Activated T-helper 1 cell treated with anti-CD3 and anti-CD28 coated beads, Interleukin-12 subunit alpha, Interleukin-12 subunit beta, Interleukin-2, Interleukin-4 antibody, amounts not matched to agents 30 ng/mL and 10 ng/mL and 1 ng/mL, durations not matched to agents 14 hours and 24 hours and 36 hours (primary cell): Measurements from ENCODE around the gene RPP25L. TPM values are rescaled to one million over a fixed set of nuclear protein-coding genes. Genes with fewer than 3 reads are reported as not detected.

Source experiments
- DNase-seq: peaks from one replicate; pipeline ENCODE4 v3.0.0; 2021; ENCODE audit warnings: low spot score
- H3K27ac Mint-ChIP-seq: one replicate; pipeline ENCODE4 v1.8.0; 2021; ENCODE audit warnings: mild to moderate bottlenecking, mixed read lengths
- H3K27me3 Mint-ChIP-seq: one replicate; pipeline ENCODE4 v1.8.0; 2022; ENCODE audit warnings: mild to moderate bottlenecking, moderate library complexity, mixed read lengths; ENCODE audit not compliant: insufficient read depth
- H3K36me3 Mint-ChIP-seq: one replicate; pipeline ENCODE4 v1.8.0; 2021; ENCODE audit warnings: low read depth, mixed read lengths
- H3K4me1 Mint-ChIP-seq: one replicate; pipeline ENCODE4 v1.8.0; 2021; ENCODE audit warnings: low read depth, mixed read lengths
- H3K4me3 Mint-ChIP-seq: one replicate; pipeline ENCODE4 v1.8.0; 2021; ENCODE audit warnings: mild to moderate bottlenecking, moderate library complexity, mixed read lengths
- H3K9me3 Mint-ChIP-seq: one replicate; pipeline ENCODE4 v1.8.0; 2021; ENCODE audit warnings: mixed read lengths
- intact Hi-C: fragments of 100-400 bp; cut with micrococcal nuclease; formaldehyde crosslinking; loops from one replicate; pipeline ENCODE4 v1.15.1; 2024
- total RNA-seq: library from RNA; stranded (reverse); gene quantifications from 2 replicates; pipeline ENCODE4 v1.2.3, GENCODE V29; 2022

Gene RPP25L
- total RNA-seq, 1 donor from 2014 or later = 37.5 TPM

DNA sequence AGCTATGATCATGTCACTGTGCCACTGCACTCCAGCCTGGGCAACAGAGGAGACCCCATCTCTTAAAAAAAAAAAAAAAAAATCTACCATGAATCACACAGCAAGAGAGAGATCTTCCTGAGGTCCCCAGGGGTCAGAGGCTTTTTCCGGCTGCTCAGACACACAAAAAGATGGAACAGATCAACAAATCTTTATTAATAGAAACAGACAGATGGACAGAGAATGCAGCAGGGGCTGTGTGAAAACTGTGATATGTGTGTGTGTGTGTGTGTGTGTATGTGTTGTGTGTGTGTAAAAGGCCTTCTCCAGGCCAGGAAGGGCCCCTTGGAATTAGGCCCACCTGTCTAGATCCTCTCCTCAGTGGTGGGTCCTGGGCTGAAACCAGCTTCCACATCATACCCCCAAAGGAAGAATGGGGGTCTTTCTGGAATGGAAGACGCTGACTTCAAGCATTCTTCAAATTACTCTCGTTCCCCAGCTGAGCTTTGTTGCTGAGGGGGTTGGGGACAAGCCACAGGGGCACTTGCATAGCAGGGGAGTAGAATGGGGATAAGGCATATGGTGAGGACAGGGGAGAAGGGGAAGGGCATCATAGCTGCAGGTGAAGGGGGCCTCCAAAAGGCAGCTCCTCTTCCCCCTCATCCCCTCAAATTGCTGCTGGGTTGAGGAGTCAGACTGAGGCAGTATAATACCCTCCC lies 22.8 kb upstream of the RPP25L start:
- H3K4me3 Mint-ChIP-seq = peak overlapping the region; percentile 59

DNA sequence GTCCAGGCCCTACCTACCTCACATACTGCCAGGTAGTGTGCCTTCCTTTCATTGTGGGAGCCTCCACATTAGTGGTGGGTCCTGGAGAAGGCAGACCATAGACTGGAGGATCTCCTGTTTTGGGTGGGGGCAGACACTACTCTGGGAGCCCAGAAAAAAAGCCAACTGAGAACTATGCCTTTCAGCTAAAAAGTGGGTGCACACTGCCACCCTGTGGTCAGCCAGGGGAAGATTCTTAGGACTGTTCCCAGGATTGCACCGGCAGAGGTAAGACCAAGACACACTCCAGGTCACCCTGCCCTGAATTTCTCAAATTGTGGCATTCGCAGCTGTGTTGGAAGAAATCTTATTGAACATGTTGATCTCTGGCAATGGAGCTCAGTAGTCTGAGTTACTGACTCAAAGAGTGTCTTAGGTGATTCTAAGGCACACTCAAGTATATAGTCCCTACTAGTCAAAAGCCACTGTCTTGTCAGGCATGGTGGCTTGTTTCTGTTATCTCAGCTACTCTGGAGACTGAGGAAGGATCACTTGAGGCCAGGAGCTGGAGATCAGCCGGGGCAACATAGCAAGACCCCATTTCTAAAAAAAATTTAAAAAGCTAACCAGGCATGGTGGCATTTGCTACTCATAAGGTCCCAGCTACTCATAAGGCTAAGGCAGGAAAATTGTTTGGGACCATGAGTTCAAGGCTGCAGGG lies 22.1 kb upstream of the RPP25L start:
- Mint-ChIP-seq H3K27me3 (peaks cover 19% of the 10 kb centered on the region), H3K9me3 (no peaks in the 10 kb centered on the region), H3K27ac (no peak overlapping the region), H3K4me3 (peak overlapping the region; percentile 59), H3K36me3 (peaks cover 31% of the 10 kb centered on the region), H3K4me1 (peaks cover 39% of the 10 kb centered on the region)
- intact Hi-C loops = loop anchor here (1.0 to 10.0 kb wide), 2 partner anchors 22 to 441 kb away; partner anchors contain the start of genes FANCG, RPP25L and VCP
- peak; percentile 62 for DNase-seq

More for the DNA sequence above, 22.8 kb upstream of the RPP25L start:
- no peaks in the 10 kb centered on the region for H3K9me3 Mint-ChIP-seq
- no peak overlapping the region for H3K27ac Mint-ChIP-seq
- intact Hi-C loops = loop anchor here (1.0 to 10.0 kb wide), 3 partner anchors 22 to 440 kb away; partner anchors contain the start of genes FANCG, RPP25L and VCP
- peaks cover 12% of the 10 kb centered on the region for H3K27me3 Mint-ChIP-seq
- peaks cover 31% of the 10 kb centered on the region for H3K36me3 Mint-ChIP-seq
- H3K4me1 Mint-ChIP-seq = peaks cover 39% of the 10 kb centered on the region
- DNase-seq = no peak

DNA sequence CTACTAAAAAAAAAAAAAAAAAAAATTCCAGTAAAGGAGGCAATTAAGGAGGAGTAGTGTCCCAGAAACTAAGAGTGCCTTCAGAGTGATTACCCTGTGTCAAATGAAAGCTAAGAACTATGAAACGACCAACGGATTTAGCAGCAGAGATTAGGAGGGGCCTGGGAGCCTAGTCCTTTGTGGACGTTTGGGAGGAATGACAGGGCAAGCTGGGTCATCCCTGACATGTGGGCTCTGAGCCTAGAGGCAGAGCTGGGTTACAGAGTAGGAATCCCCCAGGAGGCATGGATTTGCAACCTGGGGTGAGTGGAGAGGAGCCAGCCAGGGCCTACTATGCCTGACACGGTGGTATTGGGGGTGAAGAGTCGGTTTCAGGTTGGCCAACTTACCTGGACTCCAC lies 21.3 kb upstream of the RPP25L start:
- H3K4me1 Mint-ChIP-seq = peaks cover 37% of the 10 kb centered on the region
- no peak for DNase-seq
- H3K36me3 Mint-ChIP-seq = peaks cover 35% of the 10 kb centered on the region
- H3K27ac Mint-ChIP-seq = no peak overlapping the region
- intact Hi-C loops = loop anchor here (10.0 kb wide), 1 partner anchor 442 kb away; the partner anchor contains the start of genes FANCG and VCP
- peaks cover 24% of the 10 kb centered on the region for H3K27me3 Mint-ChIP-seq
- no peak overlapping the region for H3K4me3 Mint-ChIP-seq
- H3K9me3 Mint-ChIP-seq = no peaks in the 10 kb centered on the region

DNA sequence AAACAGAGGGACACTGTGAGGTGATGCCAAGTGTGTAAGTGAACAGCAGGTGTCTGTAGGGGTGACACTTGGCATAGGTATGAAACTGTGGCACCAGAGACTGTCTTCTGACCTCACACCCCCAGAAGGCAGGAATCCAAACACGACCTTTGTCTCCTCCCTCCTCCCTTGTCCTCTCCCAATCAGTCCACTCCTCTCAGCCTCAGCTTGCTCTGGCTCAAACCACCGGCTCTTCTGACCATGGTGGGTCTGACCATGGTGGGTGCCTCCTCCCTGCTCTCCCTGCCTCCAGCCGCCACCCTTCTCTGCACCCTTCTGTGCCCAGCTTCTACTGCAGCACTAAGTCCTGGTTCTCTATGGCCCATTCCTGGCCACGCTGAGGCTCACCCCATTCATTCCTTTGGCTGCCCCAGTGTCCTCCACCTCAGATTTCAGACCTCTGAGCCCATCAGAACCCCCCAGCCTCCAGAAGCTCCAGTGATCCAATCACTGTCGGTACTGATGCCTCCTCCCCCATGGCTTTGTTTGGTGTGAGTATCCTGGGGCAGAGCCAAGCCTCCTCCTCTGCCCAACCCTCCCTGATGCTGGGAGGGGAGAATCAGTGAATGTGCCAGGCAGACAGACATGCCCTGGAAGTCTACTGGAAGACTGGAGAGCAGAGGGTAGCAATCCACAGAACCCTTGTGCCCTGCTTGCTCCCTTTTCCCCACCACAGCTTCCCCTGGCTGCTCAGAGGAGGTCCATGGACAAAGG lies 18.7 kb upstream of the RPP25L start:
- Mint-ChIP-seq H3K4me1 (peaks cover 31% of the 10 kb centered on the region), H3K4me3 (peak overlapping the region; percentile 11), H3K27me3 (peaks cover 46% of the 10 kb centered on the region), H3K9me3 (no peaks in the 10 kb centered on the region), H3K27ac (no peak overlapping the region), H3K36me3 (peaks cover 29% of the 10 kb centered on the region)
- intact Hi-C loops = loop anchor here (10.0 kb wide), 1 partner anchor 444 kb away; the partner anchor contains the start of genes FANCG and VCP
- no peak for DNase-seq

DNA sequence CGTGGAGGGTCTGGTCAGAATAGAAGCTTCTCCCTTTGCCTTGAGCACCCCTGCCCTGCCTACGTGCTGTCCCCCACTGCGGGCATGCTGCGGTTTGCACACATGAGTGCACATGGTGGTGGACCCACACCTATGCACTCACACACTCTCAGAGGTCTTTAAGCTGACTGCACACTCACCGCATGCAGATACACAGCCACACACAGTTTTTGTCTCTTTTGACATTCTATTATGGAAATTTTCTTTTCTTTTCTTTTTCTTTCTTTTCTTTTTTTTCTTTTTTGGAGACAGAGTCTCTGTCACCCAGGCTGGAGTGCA lies 17.6 kb upstream of the RPP25L start:
- Mint-ChIP-seq H3K4me1 (peaks cover 22% of the 10 kb centered on the region), H3K9me3 (no peaks in the 10 kb centered on the region), H3K36me3 (peaks cover 20% of the 10 kb centered on the region), H3K4me3 (peak overlapping the region; percentile 74), H3K27me3 (peaks cover 51% of the 10 kb centered on the region), H3K27ac (no peak overlapping the region)
- intact Hi-C loops = loop anchor here (1.0 kb wide), 1 partner anchor 17 kb away; the partner anchor contains the start of gene RPP25L
- DNase-seq = no peak

DNA sequence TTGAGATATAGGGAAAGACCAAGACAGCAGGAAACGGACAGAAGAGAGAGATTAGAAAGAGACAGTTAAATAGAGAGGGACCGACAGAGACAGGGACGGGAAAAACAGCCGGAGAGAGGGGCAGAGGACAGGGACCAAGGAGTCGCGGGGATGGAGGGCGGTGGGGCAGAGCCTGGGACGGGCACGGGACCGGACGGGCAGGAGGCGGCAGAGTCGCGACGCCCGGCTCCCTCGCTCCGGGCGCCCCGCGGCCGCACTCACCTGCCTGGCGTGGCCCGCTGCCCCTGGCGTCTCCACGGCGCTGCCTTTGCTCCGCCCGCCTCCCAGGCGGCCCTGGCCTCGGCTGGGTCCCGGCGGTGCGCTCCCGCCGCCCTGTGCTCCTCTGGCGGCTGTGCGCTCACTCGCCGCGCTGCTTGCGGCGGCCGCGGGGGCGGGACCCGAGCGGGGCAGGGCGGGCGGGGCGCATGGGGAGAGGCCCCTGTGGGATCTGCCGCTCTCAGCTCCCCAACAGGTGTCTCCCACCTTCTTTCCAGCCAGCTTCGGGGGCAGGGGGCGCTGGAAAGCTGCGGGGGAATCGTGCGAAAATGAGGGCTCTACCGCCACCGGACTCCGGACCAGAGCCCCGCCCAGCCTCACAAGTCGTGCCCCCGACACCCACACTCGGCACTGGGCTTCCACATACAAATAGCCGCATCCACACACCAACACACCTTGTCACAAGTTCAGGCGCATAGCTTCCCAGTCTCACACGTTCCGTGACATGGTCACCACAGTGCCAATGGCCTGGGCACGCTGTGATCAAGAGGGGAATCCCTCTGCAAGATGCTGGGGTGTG lies 17.0 kb upstream of the RPP25L start, which contains the start of gene ARID3C:
TSS of gene ARID3C (minus strand) at position 411 of the 835 bp plus-strand sequence. CDS start 1,052 bp downstream, outside the sequence.
- peaks cover 57% of the 10 kb centered on the region for H3K27me3 Mint-ChIP-seq
- H3K4me1 Mint-ChIP-seq = peaks cover 17% of the 10 kb centered on the region
- peak within 1 kb of the TSS; percentile 80 for H3K4me3 Mint-ChIP-seq
- no peak for DNase-seq
- H3K27ac Mint-ChIP-seq = peak within 1 kb of the TSS; percentile 26
- no peaks in the 10 kb centered on the region for H3K9me3 Mint-ChIP-seq
- intact Hi-C loops = loop anchor here (1.0 kb wide), 1 partner anchor 17 kb away; the partner anchor contains the start of gene RPP25L
- peaks cover 15% of the 10 kb centered on the region for H3K36me3 Mint-ChIP-seq

DNA sequence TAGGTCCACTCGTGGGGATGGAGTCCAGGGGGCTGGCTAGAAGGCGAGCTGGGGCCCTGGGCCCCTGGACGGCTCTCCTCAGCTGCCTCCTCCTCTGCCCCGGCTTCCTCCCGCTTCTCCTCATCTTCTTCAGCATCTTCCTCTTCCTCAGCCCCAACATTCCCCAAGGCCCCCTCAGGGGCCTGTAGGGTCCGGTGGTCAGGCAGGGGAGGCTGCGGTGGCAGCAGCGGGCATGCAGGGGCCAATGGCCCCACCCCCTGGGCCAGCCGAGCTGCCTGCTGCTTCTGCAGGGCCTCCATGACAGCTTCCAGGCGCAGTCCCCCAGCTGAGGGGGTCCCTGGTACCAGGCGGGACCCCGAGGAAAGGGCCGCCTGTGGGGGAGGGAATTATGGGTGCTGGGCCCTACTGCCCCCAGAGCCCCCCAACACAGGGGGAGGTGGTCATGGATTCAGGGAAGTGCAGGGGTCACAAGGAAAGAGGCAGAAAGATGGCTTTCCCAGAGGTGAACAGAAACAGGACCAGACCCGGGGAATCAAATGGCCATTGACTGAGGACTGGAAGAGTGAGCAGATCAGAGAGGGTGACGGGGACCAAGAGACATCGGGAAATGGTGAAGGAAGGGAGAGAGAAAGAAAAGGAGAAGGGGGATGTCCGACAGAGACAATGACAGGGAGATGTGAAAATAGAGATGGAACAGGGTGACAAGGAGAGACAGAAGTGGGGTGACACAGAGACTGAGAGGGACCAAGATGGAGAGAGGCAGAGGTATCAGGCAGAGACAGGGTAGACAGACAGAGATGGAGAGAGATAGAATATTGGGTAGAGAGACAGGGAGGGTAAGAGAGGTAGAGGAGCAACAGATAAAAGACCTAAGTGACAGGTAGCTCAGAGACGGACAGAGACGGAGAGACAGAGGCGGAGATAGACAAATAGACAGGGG lies 16.1 kb upstream of the RPP25L start:
- intact Hi-C loops = no loop called here
- Mint-ChIP-seq H3K27me3 (peaks cover 63% of the 10 kb centered on the region), H3K4me3 (peak overlapping the region; percentile 80), H3K9me3 (no peaks in the 10 kb centered on the region), H3K36me3 (peaks cover 13% of the 10 kb centered on the region), H3K27ac (peak overlapping the region; percentile 26), H3K4me1 (peaks cover 18% of the 10 kb centered on the region)
- no peak for DNase-seq

DNA sequence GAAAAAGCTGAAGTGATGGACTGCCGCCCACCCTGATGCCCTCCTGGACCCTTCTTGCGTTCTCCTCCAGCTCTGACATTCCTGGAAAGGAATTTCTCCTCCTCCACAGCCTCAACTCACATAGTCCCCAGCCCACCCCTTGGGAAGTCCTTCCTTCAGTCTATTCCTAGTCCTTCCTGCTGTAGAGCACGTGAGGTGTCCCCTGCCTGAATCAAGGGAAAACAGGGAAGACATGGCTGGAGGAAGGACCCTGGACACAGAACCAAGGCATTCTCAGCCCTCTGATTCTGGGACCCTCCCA lies 13.2 kb upstream of the RPP25L start:
- peaks cover 4% of the 10 kb centered on the region for H3K36me3 Mint-ChIP-seq
- no peak overlapping the region for H3K4me3 Mint-ChIP-seq
- no peaks in the 10 kb centered on the region for H3K9me3 Mint-ChIP-seq
- peaks cover 72% of the 10 kb centered on the region for H3K27me3 Mint-ChIP-seq
- intact Hi-C loops = no loop called here
- H3K4me1 Mint-ChIP-seq = peaks cover 30% of the 10 kb centered on the region
- no peak overlapping the region for H3K27ac Mint-ChIP-seq
- no peak for DNase-seq

DNA sequence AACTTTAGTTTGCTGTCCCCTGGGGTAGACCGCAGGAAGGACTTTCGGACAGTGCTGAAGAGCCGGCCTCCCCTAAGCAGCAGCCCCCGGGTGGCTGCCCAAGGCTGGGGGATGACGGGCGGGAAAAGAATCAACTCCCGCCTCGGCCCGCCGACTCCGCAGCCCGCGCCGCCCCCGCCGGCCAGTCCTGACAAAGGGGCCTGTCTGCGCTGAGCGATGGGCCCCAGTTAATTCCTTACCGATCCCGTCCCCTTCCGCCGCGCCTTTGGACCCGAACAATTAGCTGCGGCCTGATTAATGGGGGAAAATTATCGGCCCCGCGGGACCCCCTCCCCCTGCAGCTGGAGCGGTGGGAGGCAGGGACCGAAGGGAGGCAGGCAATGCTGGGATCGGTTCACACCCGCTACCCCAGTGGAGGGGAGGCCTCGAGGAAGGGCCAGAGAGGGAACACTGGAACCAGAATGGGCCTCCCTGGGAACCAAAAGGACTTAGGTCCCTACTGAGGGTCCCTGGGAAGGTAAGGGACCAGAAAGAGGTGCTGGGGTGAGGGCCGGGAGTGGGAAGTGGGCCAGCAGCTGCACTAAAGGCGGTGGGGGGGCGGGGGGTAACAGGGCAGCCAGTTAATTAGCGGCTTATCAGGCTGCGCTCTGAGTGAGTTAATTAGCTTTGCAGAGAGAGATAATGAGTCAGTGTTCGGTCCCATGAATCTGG lies 12.7 kb upstream of the RPP25L start:
- peaks cover 67% of the 10 kb centered on the region for H3K27me3 Mint-ChIP-seq

DNA sequence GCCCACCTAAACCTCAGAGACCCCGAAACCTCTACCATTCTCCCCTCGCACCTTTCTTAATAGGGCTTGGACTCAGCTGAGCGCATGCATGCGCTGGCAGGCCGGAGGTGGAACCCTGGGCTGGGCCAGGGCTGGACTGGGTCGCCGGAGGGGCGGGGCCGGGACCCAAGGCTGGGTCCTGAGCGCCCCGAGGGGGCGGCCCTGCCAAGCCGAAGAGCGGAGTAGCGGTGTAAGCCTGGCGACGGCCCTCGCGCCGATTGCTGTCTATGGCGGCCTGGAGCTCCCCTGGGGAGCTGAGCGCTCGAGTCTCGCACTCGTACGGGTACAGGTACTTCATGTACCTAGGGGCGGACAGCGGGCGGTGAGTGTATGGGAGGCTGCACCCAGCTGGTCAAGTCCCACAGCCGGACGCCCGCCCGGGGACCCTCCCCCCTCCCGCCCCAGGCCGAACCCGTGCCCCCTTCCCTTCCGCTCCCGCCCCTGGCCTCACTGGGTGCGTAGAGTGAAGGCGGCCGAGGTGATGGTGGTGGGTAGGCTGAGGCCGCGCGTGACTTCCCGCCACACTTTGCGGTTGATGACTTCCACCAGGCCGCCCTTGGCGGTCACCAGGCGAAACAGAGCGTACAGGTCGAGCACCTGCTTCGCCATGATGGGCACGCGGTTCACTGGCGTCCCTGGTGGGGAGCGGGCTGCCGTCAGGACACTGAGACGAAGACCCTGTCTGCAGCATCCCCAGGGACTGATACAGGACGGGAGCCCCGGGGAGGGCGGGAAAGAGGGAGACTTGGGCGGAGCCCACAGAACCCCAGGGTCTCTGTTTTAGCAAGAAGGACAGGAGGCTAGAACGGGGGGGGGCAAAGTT lies 11.7 kb upstream of the RPP25L start:
- Mint-ChIP-seq H3K27me3 (peaks cover 60% of the 10 kb centered on the region), H3K4me1 (peaks cover 43% of the 10 kb centered on the region), H3K4me3 (no peak overlapping the region), H3K36me3 (peaks cover 7% of the 10 kb centered on the region), H3K27ac (no peak overlapping the region), H3K9me3 (no peaks in the 10 kb centered on the region)
- no peak for DNase-seq
- intact Hi-C loops = no loop called here

More for the DNA sequence above, 12.7 kb upstream of the RPP25L start:
- peaks cover 4% of the 10 kb centered on the region for H3K36me3 Mint-ChIP-seq
- H3K27ac Mint-ChIP-seq = no peak overlapping the region
- peaks cover 34% of the 10 kb centered on the region for H3K4me1 Mint-ChIP-seq
- H3K9me3 Mint-ChIP-seq = no peaks in the 10 kb centered on the region
- no peak for DNase-seq
- no peak overlapping the region for H3K4me3 Mint-ChIP-seq
- intact Hi-C loops = no loop called here
